Astrocyte of the cerebellum (primary cell): Measurements from ENCODE around the gene ZFP36.

Source experiments
- DNase-seq: peaks from one replicate; pipeline ENCODE4 v3.0.0-alpha.2; 2011; ENCODE audit warnings: low read depth
- H3K4me3 ChIP-seq: 2 replicates; pipeline ENCODE4 v1.5.1; 2011; ENCODE audit warnings: mild to moderate bottlenecking, low read depth, low read length, moderate library complexity
- in situ Hi-C: cut with HindIII; loops from 2 replicates; pipeline ENCODE4 v1.10.0; 2017; ENCODE audit warnings: low sequenced_read_pairs
- TF ChIP-seq, protein P1 (sequence below): IDR thresholded peaks from 2 replicates; pipeline ENCODE4 v1.5.1; 2012; ENCODE audit warnings: low read length, low read depth, moderate library complexity, mild to moderate bottlenecking; ENCODE audit errors: missing control alignments

ZFP36 gene

DNA sequence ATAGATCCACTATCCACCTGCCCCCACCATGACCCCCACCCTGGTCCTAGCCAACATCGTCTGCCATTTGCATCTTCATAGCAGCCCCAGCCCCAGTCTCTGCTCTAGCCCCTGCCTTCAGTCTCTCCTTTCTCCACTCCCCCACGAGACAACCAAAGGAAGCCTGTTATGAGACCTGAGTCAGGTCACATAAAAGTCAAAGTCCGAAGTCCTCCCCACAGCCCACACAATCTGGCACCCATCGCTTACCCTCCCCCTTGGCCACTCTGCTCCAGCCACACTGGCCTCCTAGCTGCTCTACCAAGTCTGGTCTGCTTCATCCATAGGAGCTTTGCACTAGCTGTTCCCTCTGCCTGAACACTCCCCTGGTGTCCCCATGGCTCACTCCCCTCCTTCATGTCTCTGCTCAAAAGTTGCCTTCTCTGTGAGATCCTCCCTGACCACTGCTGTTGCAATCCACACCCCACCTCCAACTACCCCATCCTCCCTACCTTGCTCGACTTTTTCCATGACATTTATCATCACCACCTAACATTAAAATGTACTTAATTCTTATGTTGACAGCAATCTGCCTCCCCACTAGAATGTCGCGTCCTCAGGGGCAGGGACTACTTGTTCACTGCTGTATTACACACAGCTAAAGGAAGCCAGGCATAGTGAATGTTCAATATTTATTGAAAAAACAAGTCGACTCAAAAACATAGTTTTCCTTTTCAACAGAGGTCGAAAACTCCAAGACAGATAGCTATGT lies 4.6 kb downstream of the ZFP36 start:
- DNase-seq = no peak
- no peak overlapping the region for H3K4me3 ChIP-seq
- TF ChIP-seq, protein P1, sequence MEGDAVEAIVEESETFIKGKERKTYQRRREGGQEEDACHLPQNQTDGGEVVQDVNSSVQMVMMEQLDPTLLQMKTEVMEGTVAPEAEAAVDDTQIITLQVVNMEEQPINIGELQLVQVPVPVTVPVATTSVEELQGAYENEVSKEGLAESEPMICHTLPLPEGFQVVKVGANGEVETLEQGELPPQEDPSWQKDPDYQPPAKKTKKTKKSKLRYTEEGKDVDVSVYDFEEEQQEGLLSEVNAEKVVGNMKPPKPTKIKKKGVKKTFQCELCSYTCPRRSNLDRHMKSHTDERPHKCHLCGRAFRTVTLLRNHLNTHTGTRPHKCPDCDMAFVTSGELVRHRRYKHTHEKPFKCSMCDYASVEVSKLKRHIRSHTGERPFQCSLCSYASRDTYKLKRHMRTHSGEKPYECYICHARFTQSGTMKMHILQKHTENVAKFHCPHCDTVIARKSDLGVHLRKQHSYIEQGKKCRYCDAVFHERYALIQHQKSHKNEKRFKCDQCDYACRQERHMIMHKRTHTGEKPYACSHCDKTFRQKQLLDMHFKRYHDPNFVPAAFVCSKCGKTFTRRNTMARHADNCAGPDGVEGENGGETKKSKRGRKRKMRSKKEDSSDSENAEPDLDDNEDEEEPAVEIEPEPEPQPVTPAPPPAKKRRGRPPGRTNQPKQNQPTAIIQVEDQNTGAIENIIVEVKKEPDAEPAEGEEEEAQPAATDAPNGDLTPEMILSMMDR = no peak
- in situ Hi-C loops = no loop called here

DNA sequence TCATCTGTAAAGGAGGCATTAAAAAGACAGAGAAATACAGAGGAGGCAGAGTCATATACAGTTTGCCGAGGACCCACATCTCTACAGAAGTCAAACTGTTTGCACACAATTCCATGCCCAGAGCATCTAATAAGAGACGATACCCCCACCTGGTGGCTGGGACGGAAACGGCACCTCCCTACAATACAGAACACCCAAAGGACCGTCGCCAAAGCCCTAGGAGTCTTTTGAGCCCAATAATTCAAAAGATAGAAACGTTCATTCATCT lies 5.1 kb downstream of the ZFP36 start:
- peak overlapping the region; percentile 97 for H3K4me3 ChIP-seq
- peak; percentile 85 for DNase-seq
- in situ Hi-C loops = no loop called here
- TF ChIP-seq, protein P1 = peak; percentile 92

DNA sequence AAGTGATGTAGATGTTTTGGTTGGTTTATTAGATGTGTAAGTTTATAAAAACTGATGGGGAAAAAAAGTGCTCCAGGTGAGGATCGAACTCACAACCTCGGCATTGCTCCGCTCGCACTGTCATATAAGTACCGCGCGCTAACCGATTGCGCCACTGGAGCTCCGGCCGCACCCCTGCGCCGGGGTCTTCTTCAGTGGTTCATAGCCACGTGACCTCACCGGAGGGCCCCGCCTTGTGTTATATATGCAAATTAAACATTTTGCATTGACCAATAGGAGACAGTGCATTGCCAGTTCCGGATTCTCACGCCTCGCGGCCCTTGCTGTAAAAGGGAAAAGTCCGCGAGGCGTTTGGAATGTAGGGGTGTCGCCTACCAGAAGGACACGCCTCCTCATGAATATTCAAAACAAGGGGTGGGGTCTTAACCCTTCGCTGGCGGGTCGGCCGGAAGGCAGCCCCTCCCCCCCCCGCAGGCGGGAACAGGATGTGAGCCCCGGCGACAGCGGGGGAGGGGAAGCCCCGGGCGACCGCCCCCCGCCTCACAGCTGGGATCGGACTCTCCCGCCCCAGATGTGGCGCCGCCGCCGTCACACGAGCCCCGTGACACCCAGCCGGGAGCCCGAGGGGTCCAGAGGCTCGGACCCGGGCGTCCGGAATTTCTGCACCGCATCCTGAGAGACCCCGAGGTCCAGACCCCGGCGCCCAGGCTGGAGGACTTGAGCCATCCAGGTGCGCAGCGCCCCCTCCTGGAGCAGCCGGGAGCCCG lies 5.6 kb downstream of the ZFP36 start, which contains the start of gene PLEKHG2:
Gene PLEKHG2, plus strand, starts transcription at position 570 of the 767 bp plus-strand sequence. CDS start 1,418 bp downstream, outside the sequence.
- TF ChIP-seq, protein P1 = peak; percentile 78
- in situ Hi-C loops = no loop called here
- peak; percentile 100 for DNase-seq
- peak within 1 kb of the TSS; percentile 97 for H3K4me3 ChIP-seq

DNA sequence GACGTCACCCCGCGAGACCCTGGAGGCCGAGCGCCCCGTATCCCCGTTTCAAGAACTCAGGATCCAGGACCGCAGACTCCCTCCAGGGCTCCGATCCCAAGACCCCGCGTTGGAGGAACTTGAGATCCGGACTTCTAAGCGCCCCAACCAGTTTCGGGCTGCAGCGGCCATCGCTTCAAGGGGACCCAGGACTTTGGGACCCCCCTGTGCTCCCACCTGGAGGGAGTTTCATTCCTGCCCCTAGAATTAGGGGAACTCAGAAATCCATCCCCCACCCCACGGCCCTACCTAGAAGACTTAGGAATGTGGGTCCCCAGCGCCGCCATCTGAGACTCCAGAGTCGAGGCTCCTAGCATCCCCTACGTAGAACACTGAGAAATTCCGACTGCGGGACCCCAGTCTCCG lies 6.2 kb downstream of the ZFP36 start:
- TF ChIP-seq, protein P1 = no peak
- in situ Hi-C loops = no loop called here
- no peak for DNase-seq
- peak overlapping the region; percentile 97 for H3K4me3 ChIP-seq

DNA sequence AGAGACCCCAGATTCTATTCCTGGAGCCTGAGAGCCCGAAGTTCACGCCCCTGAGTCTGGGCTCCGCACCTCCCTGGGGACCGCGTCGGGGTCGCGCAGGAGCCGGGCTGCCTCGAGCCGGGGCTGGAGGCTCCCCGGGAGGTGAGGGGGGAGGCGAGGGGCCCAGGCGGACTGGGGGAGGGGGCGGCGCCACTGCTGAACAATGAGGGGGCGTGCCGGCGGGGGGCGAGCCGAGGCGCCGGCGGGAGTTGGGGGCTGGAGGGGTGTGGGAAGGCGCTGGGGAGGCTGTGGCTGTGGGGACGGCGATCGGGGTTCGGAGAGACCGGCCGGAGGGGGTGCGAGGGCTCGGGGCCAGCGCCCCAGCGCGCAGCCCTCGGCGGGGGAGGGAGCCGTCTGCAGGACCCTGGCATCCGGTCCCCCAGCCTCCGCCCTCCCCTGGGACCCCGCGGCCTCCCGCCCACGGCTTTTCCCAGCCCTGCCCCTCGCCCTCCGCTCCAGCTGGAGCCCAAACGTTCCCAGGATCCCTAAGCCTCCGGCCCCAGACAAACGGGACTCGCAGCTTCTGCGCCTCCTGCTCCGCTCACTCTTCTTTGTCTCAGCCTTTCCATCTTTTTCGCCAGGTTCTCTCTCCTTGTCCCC lies 6.7 kb downstream of the ZFP36 start:
- peak overlapping the region; percentile 97 for H3K4me3 ChIP-seq
- TF ChIP-seq, protein P1 = no peak
- in situ Hi-C loops = no loop called here
- no peak for DNase-seq

DNA sequence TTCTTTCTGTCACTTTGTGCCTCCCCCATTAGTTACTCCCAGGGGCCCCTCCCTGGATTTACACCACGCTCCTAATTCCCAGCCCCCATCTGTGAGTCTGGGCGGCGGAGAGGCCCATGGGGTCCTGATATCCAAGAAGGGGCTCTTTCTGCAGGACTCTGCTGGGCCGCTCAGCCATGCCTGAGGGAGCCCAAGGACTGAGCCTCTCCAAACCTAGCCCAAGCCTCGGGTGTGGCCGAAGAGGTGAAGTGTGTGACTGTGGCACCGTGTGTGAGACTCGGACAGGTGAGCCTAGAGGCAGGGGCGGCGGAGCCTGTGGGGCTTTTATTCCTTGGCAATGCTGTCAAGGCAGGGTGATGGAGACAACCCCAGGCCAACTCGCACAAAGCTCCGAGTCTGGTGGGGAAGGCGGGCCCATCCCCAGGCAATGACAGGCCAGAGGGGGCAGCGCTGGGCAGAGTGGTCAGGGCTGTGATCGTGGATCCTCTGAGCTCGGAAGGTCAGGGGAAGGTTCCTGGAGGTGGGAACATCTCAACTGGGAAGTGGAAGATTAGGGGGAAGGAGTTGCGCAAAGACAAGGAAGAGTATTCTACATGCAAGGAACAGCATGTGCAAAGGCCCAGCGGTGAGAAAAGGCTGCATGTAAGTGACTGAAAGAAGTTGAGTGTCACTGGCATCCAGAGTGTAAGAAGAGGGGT lies 7.4 kb downstream of the ZFP36 start:
- DNase-seq = no peak
- peak overlapping the region; percentile 97 for H3K4me3 ChIP-seq
- in situ Hi-C loops = no loop called here
- TF ChIP-seq, protein P1 = no peak
